Heart right ventricle (tissue), 16 donors: Measurements from ENCODE around the gene TMEM236. TPM values are rescaled to one million over a fixed set of nuclear protein-coding genes. Genes with fewer than 3 reads are reported as not detected.

Experiments used
- ATAC-seq, 8 donors: fragments of 200-7000 bp; cut with Tn5 transposase; one replicate each; pipeline ENCODE4 v1.9.1; 2020; ENCODE audit warnings: mild to moderate bottlenecking in 8 of 8, moderate library complexity in 8 of 8, moderate number of reproducible peaks in 1 of 8
- DNase-seq, 2 donors: peaks; one replicate each; pipeline ENCODE4 v3.0.0-alpha.2; 2020
- H3K27ac ChIP-seq, 10 donors: fragments of 200-600 bp; sonication (generic) in 2 of 10; one replicate each; pipeline versions ENCODE4 v1.5.0 to v1.8.0; 2020 to 2022; ENCODE audit warnings: mild to moderate bottlenecking in 3 of 10
- H3K27me3 ChIP-seq, 7 donors: fragments of 200-600 bp; one replicate each; pipeline ENCODE4 v1.8.0; 2021 to 2022; ENCODE audit warnings: mild to moderate bottlenecking in 2 of 7
- H3K36me3 ChIP-seq, 9 donors: fragments of 200-600 bp; sonication (generic) in 1 of 9; one replicate each; pipeline versions ENCODE4 v1.5.0 to v1.8.0; 2020 to 2022; ENCODE audit warnings: mild to moderate bottlenecking in 2 of 9
- H3K4me1 ChIP-seq, 9 donors: fragments of 200-600 bp; sonication (generic) in 1 of 9; one replicate each; pipeline versions ENCODE4 v1.5.0 to v1.8.0; 2020 to 2022; ENCODE audit warnings: mild to moderate bottlenecking in 4 of 9
- H3K4me3 ChIP-seq, 10 donors: fragments of 200-600 bp; sonication (generic) in 2 of 10; one replicate each; pipeline versions ENCODE4 v1.5.0 to v1.8.0; 2020 to 2022; ENCODE audit warnings: mild to moderate bottlenecking in 7 of 10, moderate library complexity in 2 of 10
- H3K9me3 ChIP-seq, 11 donors: fragments of 200-600 bp in 10 of 11; sonication (generic) in 2 of 11; one replicate each; pipeline versions ENCODE4 v1.5.0 to v1.8.0; 2013 to 2022; ENCODE audit warnings: mild to moderate bottlenecking in 2 of 11, control low read depth in 1 of 11, moderate library complexity in 1 of 11
- WGBS, 2 donors: extraction: QIAGEN DNeasy Blood & Tissue Kit; methylation state at CpG; one replicate each; pipeline ENCODE4 v1.1.7; 2013; ENCODE audit warnings: inconsistent platforms in 1 of 2; 5-methylcytosine and 5-hydroxymethylcytosine counted together
- intact Hi-C, 10 donors: fragments of 100-400 bp; cut with DNase I; formaldehyde crosslinking; loops; one replicate each; pipeline versions ENCODE4 v1.11.1 to v1.14.2; 2022
- microRNA-seq, 2 donors: library from miRNA; unstranded; fragments of <30 nt; microRNA quantifications; one replicate each; pipeline ENCODE4 v1.2.0, GENCODE V29; 2021
- polyA plus RNA-seq, 2 donors: library from polyadenylated mRNA; stranded (reverse); fragments of 200-250 nt; gene quantifications; one replicate each; pipeline ENCODE4 v1.2.3, GENCODE V29; 2013
- total RNA-seq, 10 donors: library from RNA; stranded (reverse); fragmentation: NEBNext Ultra II Directional in 3 of 10; extraction: Animal tissue kit (Norgen Biotek cat#: 25700) in 3 of 10; gene quantifications; one replicate each; pipeline versions ENCODE4 v1.2.1 to v1.2.4, GENCODE V29; 2021 to 2023
- TF ChIP-seq, protein P1 (sequence below), 9 donors: fragments of 200-600 bp; sonication (generic) in 2 of 9; IDR thresholded peaks; one replicate each; pipeline versions ENCODE4 v1.5.0 to v1.8.0; 2021 to 2022; ENCODE audit warnings: antibody characterized with exemption in 9 of 9, mild to moderate bottlenecking in 5 of 9, moderate library complexity in 1 of 9
- donor health status: Arrhythmogenic right ventricular cardiomyopathy.
- donor health status: ischemic (EF 13 %, LVEDD 7.1; RV severe dilation, severe dysfunction).
- donor health status: healthy with polysubstance abuse.
- donor health status: DM: no; HTN: yes; CAD: no.
- donor health status: DM: no; HTN: no; CAD: no.
- donor health status: ischemic (EF 25% LVEDD 6.9; RV normal size, moderate dysfunction).
- donor health status: ischemic (EF 25% LVEDD 5.7; RV mildly dilated, moderate dysfunction).
- donor health status: healthy.
- donor health status: DM: yes; HTN: yes; CAD: no.
- donor health status: Ischemic cardiomyopathy.
- donor health status: ischemic (EF 35%, LVEDD 5.7; RV mildly dilated, moderate dysfunction).
- donor health status: nonischemic (EF 11% LVEDD 7.7; RV severe dilation, severe dysfunction).
- donor health status: DM: yes; HTN: yes; CAD: no.
- donor health status: PGD.
- donor health status: ischemic (EF 29% LVEDD 5.4; RV normal size, mild dysfunction).
- donor health status: nonischemic (EF 23%, LVEDD 6.1; RV moderate dilation, normal function).

TMEM236 gene
- total and polyA plus RNA-seq, 12 donors = 0.08 to 2.5 (median 0.34) TPM; not detected in 1

DNA sequence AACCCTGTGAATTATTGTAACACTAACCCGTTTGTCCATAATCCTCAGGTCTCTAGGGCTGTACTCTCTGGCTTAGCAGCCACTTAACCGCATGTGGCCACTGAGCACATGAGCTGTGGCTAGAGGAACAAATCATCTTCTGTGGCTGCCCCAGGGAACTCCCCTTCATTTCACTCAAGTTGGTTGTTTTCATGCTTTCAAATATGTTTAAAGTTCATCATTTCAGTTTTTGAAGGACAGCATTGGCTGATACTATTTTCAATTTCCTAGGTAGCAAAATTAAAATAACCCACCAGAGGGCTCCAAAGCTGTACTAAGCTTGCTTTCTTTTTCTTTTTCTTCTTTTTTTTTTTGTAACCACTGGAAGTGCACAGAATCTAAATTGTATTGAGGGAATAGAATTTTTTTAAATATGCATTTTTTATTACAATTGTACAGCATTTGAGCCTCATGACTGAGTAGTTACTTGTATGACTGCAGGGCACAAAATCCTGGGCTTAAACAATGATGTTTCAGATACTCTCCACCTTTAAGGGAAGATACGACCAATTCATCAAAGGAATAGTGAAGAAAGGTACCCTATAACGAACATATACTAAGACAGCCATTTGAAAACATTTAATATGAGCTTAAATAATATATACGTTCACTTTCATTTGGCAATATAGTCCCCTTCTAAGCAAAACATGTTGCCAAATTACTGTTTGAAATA lies 95.7 kb downstream of the TMEM236 start:
- intact Hi-C loops = loop anchor here in 9 of 10 donors (2.0 to 10.0 kb wide), 4 partner anchors 257 to 390 kb away; no protein-coding TSS in a partner anchor
- Histone ChIP-seq H3K4me3 (no peak overlapping the region), H3K36me3 (peaks cover 0 to 30% (median 0%) of the 10 kb centered on the region in 9 donors), H3K9me3 (no peaks in the 10 kb centered on the region), H3K27me3 (no peaks in the 10 kb centered on the region), H3K27ac (no peak overlapping the region), H3K4me1 (peaks cover 0 to 30% (median 0%) of the 10 kb centered on the region in 9 donors)
- TF ChIP-seq, protein P1, sequence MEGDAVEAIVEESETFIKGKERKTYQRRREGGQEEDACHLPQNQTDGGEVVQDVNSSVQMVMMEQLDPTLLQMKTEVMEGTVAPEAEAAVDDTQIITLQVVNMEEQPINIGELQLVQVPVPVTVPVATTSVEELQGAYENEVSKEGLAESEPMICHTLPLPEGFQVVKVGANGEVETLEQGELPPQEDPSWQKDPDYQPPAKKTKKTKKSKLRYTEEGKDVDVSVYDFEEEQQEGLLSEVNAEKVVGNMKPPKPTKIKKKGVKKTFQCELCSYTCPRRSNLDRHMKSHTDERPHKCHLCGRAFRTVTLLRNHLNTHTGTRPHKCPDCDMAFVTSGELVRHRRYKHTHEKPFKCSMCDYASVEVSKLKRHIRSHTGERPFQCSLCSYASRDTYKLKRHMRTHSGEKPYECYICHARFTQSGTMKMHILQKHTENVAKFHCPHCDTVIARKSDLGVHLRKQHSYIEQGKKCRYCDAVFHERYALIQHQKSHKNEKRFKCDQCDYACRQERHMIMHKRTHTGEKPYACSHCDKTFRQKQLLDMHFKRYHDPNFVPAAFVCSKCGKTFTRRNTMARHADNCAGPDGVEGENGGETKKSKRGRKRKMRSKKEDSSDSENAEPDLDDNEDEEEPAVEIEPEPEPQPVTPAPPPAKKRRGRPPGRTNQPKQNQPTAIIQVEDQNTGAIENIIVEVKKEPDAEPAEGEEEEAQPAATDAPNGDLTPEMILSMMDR (IDR thresholded peaks at IDR 0.05) = peak in 8 of 9 donors; percentile 14 to 63 (median 50)
- 58 to 75% methylated on average over 5 of the region's 5 CpGs for WGBS, 2 donors
- peak in 5 of 8 donors; percentile 35 to 51 (median 42) for ATAC-seq
- no peak for DNase-seq

DNA sequence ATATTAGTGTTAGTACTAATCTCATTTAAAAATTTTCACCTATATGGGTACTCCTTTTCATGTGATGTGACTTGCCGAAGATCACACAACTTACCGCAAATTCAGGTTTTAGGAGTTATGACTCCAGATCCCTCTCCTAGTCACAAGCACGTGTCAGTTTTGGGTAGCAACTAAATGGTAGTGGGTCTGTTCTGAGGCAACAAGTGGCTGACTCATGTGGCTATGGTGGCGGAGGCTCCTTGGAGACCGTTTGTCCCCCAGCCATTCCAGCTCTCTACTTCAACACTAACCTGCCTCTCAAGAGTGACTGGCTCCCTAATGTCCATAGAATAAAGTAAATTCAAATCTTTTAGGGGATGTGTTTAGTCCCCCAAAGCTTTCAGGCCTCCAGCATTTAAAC lies 96.6 kb downstream of the TMEM236 start:
- Histone ChIP-seq H3K36me3 (peaks cover 0 to 34% (median 0%) of the 10 kb centered on the region in 9 donors), H3K9me3 (no peaks in the 10 kb centered on the region), H3K4me3 (no peak overlapping the region), H3K27me3 (no peaks in the 10 kb centered on the region), H3K4me1 (peaks cover 0 to 29% (median 0%) of the 10 kb centered on the region in 9 donors), H3K27ac (no peak overlapping the region)
- no peak for DNase-seq
- no peak for ATAC-seq
- TF ChIP-seq, protein P1 (IDR thresholded peaks at IDR 0.05) = no peak
- intact Hi-C loops = loop anchor here in 9 of 10 donors (5.0 to 10.0 kb wide), 3 partner anchors 256 to 389 kb away; no protein-coding TSS in a partner anchor
- 89 to 91% methylated on average over 5 of the region's 5 CpGs for WGBS, 2 donors

Small RNA genes within 50 kb of the gene (microRNA-seq; reads per million reads assigned to microRNA genes)
- gene MIR511 = 10.8 to 13.8 reads per million in 2 donors

Other genes starting within 250 kb of the TMEM236 start
- 100 to 1,000 TPM; 133 to 227 (median 170) TPM for gene HACD1, start 134.8 kb upstream of the TMEM236 start, total RNA-seq
- gene HACD1, start 134.8 kb upstream of the TMEM236 start, polyA plus RNA-seq = 100 to 1,000 TPM; 109 to 242 TPM
- gene STAM, start 108.0 kb upstream of the TMEM236 start, total RNA-seq = 10 to 100 TPM; 22.8 to 43.5 (median 31.8) TPM
- gene STAM, start 108.0 kb upstream of the TMEM236 start, polyA plus RNA-seq = 10 to 100 TPM in 1 of 2 donors, 1 to 10 TPM in 1; 9.9 to 10.7 TPM
- 10 to 100 TPM in 5 of 10 donors, 1 to 10 TPM in 5; 4.3 to 84.0 (median 9.1) TPM for gene MRC1, start 57.1 kb downstream of the TMEM236 start, total RNA-seq
- 1 to 10 TPM; 4.1 to 5.9 TPM for gene MRC1, start 57.1 kb downstream of the TMEM236 start, polyA plus RNA-seq
- gene SLC39A12, start 199.7 kb downstream of the TMEM236 start, total RNA-seq = under 1 TPM in 1 of 10 donors, not detected in 9; 0.08 TPM
- under 1 TPM in 1 of 2 donors, not detected in 1; 0.01 TPM for gene SLC39A12, start 199.7 kb downstream of the TMEM236 start, polyA plus RNA-seq